HL-60 (cell line): ENCODE measurements around the gene MRPL48.

Experiments
- GABPA ChIP-seq: IDR thresholded peaks from 2 replicates; pipeline ENCODE4 v1.6.1; 2012; ENCODE audit warnings: low read depth
- POLR2AphosphoS5 ChIP-seq: IDR thresholded peaks from 2 replicates; pipeline ENCODE4 v1.6.1; 2012; ENCODE audit warnings: low read depth
- TF ChIP-seq, protein P1 (sequence below): IDR thresholded peaks from one replicate; pipeline ENCODE4 v1.5.1; 2011; ENCODE audit warnings: low read length, control low read depth, inconsistent platforms; ENCODE audit not compliant: insufficient read depth

DNA sequence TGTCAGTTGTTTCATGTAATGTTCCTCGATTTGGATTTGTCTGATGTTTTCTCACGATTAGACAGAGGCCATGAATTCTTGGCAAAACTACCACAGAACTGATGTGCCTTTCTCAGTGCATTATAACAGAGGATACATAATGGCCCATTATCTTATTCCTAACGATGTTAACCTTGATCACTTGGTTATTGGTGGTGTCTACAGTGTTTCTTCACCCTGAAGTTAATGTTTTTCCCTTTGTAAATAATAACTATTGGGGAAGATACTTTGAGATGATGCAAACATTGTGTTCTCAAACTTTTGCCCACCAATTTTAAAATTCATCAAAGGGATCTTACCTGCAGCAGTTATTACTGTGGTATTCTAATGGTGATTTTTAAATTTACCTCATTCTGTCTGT, 39.9 kb upstream of the MRPL48 start:
- TF ChIP-seq, protein P1, sequence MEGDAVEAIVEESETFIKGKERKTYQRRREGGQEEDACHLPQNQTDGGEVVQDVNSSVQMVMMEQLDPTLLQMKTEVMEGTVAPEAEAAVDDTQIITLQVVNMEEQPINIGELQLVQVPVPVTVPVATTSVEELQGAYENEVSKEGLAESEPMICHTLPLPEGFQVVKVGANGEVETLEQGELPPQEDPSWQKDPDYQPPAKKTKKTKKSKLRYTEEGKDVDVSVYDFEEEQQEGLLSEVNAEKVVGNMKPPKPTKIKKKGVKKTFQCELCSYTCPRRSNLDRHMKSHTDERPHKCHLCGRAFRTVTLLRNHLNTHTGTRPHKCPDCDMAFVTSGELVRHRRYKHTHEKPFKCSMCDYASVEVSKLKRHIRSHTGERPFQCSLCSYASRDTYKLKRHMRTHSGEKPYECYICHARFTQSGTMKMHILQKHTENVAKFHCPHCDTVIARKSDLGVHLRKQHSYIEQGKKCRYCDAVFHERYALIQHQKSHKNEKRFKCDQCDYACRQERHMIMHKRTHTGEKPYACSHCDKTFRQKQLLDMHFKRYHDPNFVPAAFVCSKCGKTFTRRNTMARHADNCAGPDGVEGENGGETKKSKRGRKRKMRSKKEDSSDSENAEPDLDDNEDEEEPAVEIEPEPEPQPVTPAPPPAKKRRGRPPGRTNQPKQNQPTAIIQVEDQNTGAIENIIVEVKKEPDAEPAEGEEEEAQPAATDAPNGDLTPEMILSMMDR = no peak
- TF ChIP-seq POLR2AphosphoS5 (no peak), GABPA (no peak)
